H1 (cell line): ENCODE data around the gene ZNF526. TPM values are rescaled to one million over a fixed set of nuclear protein-coding genes. Genes with fewer than 3 reads are reported as not detected.

Experiments
- CTCF ChIA-PET: fragments of 300-600 bp; sonication (Branson Sonifier 250); formaldehyde crosslinking; loops from one replicate; lab custom pipeline; 2021; ENCODE audit not compliant: partially characterized antibody; lab: Charles Lee
- POLR2A ChIA-PET: fragments of 300-600 bp; sonication (Branson Sonifier 250); formaldehyde crosslinking; loops from one replicate; lab custom pipeline; 2021; ENCODE audit warnings: inconsistent platforms; ENCODE audit not compliant: partially characterized antibody; lab: Charles Lee
- DNase-seq, 2 experiments: peaks; one replicate each; pipeline versions ENCODE4 v3.0.0 to v3.0.0-alpha.2; 2010 to 2022; ENCODE audit warnings: low spot score in 2 of 2, low read depth in 1 of 2, mixed read lengths in 1 of 2
- FAIRE-seq: peaks from 2 replicates; lab custom pipeline; 2011; peaks lifted over from hg19 to GRCh38; lab: Jason Lieb, UNC
- H2AFZ ChIP-seq: 2 replicates; pipeline ENCODE4 v1.8.1; 2012; ENCODE audit warnings: low read length, inconsistent platforms
- H2AK5ac ChIP-seq: 2 replicates; pipeline ENCODE4 v1.6.1; 2013; ENCODE audit warnings: low read depth, low read length
- H2BK120ac ChIP-seq: replicated peaks from 2 replicates; pipeline ENCODE3; 2013; ENCODE audit warnings: low read depth, low read length, inconsistent platforms
- H2BK12ac ChIP-seq: 2 replicates; pipeline ENCODE4 v1.6.1; 2013; ENCODE audit warnings: low read depth, low read length
- H2BK15ac ChIP-seq: 2 replicates; pipeline ENCODE4 v1.6.1; 2013; ENCODE audit warnings: low read length
- H2BK20ac ChIP-seq: 2 replicates; pipeline ENCODE4 v1.6.1; 2013; ENCODE audit warnings: low read length
- H2BK5ac ChIP-seq: 2 replicates; pipeline ENCODE4 v1.6.1; 2013; ENCODE audit warnings: low read depth, low read length
- H3K14ac ChIP-seq: 2 replicates; pipeline ENCODE4 v1.6.1; 2013; ENCODE audit warnings: inconsistent platforms; ENCODE audit not compliant: insufficient read length
- H3K18ac ChIP-seq: 2 replicates; pipeline ENCODE4 v1.6.1; 2013; ENCODE audit warnings: low read length; ENCODE audit errors: extremely low read depth
- H3K23ac ChIP-seq: 2 replicates; pipeline ENCODE4 v1.6.1; 2013; ENCODE audit warnings: inconsistent platforms; ENCODE audit not compliant: insufficient read length
- H3K23me2 ChIP-seq: 2 replicates; pipeline ENCODE4 v1.6.1; 2013; ENCODE audit warnings: low read depth, low read length
- H3K27ac ChIP-seq: 2 replicates; pipeline ENCODE4 v1.6.1; 2011; ENCODE audit warnings: low read depth, low read length, inconsistent platforms
- H3K27me3 ChIP-seq, 4 experiments: replicated peaks in 1 of 4; 1 replicate in 1 of 4; 2 replicates in 3 of 4; pipeline versions ENCODE4 v1.6.1 to v1.8.1; 2011 to 2013; ENCODE audit warnings: low read length in 3 of 4, mild to moderate bottlenecking in 3 of 4, inconsistent platforms in 2 of 4, mixed read lengths in 2 of 4, moderate library complexity in 1 of 4; ENCODE audit not compliant: control insufficient read depth in 3 of 4, insufficient read depth in 3 of 4; ENCODE audit errors: extremely low read depth in 1 of 4
- H3K36me3 ChIP-seq, 4 experiments: 2 replicates each; pipeline versions ENCODE4 v1.6.1 to v1.8.1; 2011 to 2013; ENCODE audit warnings: mild to moderate bottlenecking in 4 of 4, low read length in 3 of 4, moderate library complexity in 2 of 4, control low read depth in 1 of 4, inconsistent platforms in 1 of 4; ENCODE audit not compliant: insufficient read depth in 4 of 4, control insufficient read depth in 2 of 4
- H3K4ac ChIP-seq: replicated peaks from 2 replicates; pipeline ENCODE3; 2013; ENCODE audit warnings: low read length, low read depth, mixed read lengths, inconsistent platforms; ENCODE audit not compliant: insufficient read length
- H3K4me1 ChIP-seq, 4 experiments: replicated peaks in 1 of 4; 1 replicate in 1 of 4; 2 replicates in 3 of 4; pipeline versions ENCODE4 v1.6.1 to v1.8.1; 2011 to 2013; ENCODE audit warnings: low read length in 3 of 4, inconsistent platforms in 2 of 4, mixed read lengths in 1 of 4; ENCODE audit not compliant: insufficient read depth in 4 of 4, control insufficient read depth in 3 of 4
- H3K4me2 ChIP-seq, 2 experiments: 2 replicates each; pipeline versions ENCODE4 v1.6.1 to v1.8.1; 2011 to 2013; ENCODE audit warnings: low read depth in 2 of 2, low read length in 2 of 2, control low read depth in 1 of 2, inconsistent platforms in 1 of 2, mild to moderate bottlenecking in 1 of 2; ENCODE audit not compliant: insufficient read depth in 1 of 2
- H3K4me3 ChIP-seq, 4 experiments: fragments of 200-600, 300-600 bp in 1 of 4; sonication (generic), shearing (Covaris generic), sonication (Bioruptor Twin) in 1 of 4; 2 replicates each; pipeline versions ENCODE4 v1.5.1 to v1.8.1; 2011 to 2016; ENCODE audit warnings: low read length in 4 of 4, low read depth in 3 of 4, control low read depth in 2 of 4, inconsistent platforms in 2 of 4, mild to moderate bottlenecking in 2 of 4, mixed read lengths in 1 of 4, moderate library complexity in 1 of 4; ENCODE audit not compliant: insufficient read depth in 2 of 4; ENCODE audit errors: extremely low read depth in 1 of 4
- H3K56ac ChIP-seq: replicated peaks from 2 replicates; pipeline ENCODE3; 2013; ENCODE audit warnings: low read depth, mild to moderate bottlenecking, mixed read lengths, low read length, inconsistent platforms; ENCODE audit not compliant: insufficient read length
- H3K79me1 ChIP-seq: 2 replicates; pipeline ENCODE4 v1.6.1; 2013; ENCODE audit warnings: low read depth, low read length, control low read depth
- H3K79me2 ChIP-seq, 2 experiments: 2 replicates each; pipeline versions ENCODE4 v1.6.1 to v1.8.1; 2012 to 2013; ENCODE audit warnings: low read length in 2 of 2, mild to moderate bottlenecking in 2 of 2, inconsistent platforms in 1 of 2; ENCODE audit not compliant: insufficient read depth in 2 of 2, control insufficient read depth in 1 of 2
- H3K9ac ChIP-seq, 4 experiments: replicated peaks in 1 of 4; 1 replicate in 1 of 4; 2 replicates in 3 of 4; pipeline versions ENCODE4 v1.6.1 to v1.8.1; 2011 to 2013; ENCODE audit warnings: low read depth in 3 of 4, low read length in 3 of 4, control low read depth in 2 of 4, mild to moderate bottlenecking in 2 of 4, moderate library complexity in 2 of 4, inconsistent platforms in 1 of 4; ENCODE audit errors: extremely low read depth in 1 of 4
- H3K9me3 ChIP-seq, 2 experiments: 2 replicates each; pipeline versions ENCODE4 v1.6.1 to v1.8.1; 2012 to 2013; ENCODE audit warnings: mild to moderate bottlenecking in 2 of 2, moderate library complexity in 2 of 2, control low read depth in 1 of 2, inconsistent platforms in 1 of 2, low read depth in 1 of 2, low read length in 1 of 2, mixed read lengths in 1 of 2; ENCODE audit not compliant: insufficient read depth in 2 of 2
- H4K20me1 ChIP-seq, 2 experiments: replicated peaks in 1 of 2; 2 replicates each; pipeline versions ENCODE3 to v1.8.1; 2011 to 2013; ENCODE audit warnings: inconsistent platforms in 2 of 2, low read length in 2 of 2, mild to moderate bottlenecking in 1 of 2; ENCODE audit not compliant: insufficient read depth in 2 of 2, control insufficient read depth in 1 of 2
- H4K5ac ChIP-seq: 2 replicates; pipeline ENCODE4 v1.6.1; 2013; ENCODE audit warnings: low read length, low read depth, mixed read lengths, inconsistent platforms; ENCODE audit not compliant: insufficient read length
- H4K8ac ChIP-seq: 2 replicates; pipeline ENCODE4 v1.8.0; 2013; ENCODE audit warnings: mild to moderate bottlenecking, moderate library complexity, low read length, inconsistent platforms; ENCODE audit not compliant: insufficient read depth; ENCODE audit errors: extremely low read depth
- H4K91ac ChIP-seq: replicated peaks from 2 replicates; pipeline ENCODE3; 2013; ENCODE audit warnings: low read length, mixed read lengths, inconsistent platforms; ENCODE audit not compliant: insufficient read length
- SIX5 ChIP-seq: IDR thresholded peaks from 2 replicates; pipeline ENCODE4 v1.6.1; 2011; ENCODE audit warnings: mild to moderate bottlenecking, low read depth, low read length
- SRF ChIP-seq: IDR thresholded peaks from 2 replicates; pipeline ENCODE4 v1.6.1; 2011; ENCODE audit warnings: mild to moderate bottlenecking, low read depth, low read length, moderate library complexity
- WGBS, 2 experiments: shearing (Covaris generic) in 1 of 2; methylation state at CpG; one replicate each; pipeline versions ENCODE4 v1.1.6 to v1.1.7; 2013 to 2015; ENCODE audit warnings: low lambda C conversion rate in 2 of 2, mixed read lengths in 2 of 2, inconsistent platforms in 1 of 2, low coverage in 1 of 2, missing lambda C conversion rate in 1 of 2; ENCODE audit not compliant: insufficient replicate concordance in 2 of 2, insufficient coverage in 1 of 2, insufficient read length in 1 of 2; ENCODE audit errors: extremely low coverage in 1 of 2, missing lambda C conversion rate in 1 of 2; 5-methylcytosine and 5-hydroxymethylcytosine counted together
- polyA plus RNA-seq, 7 experiments: library from polyadenylated mRNA; depleted of rRNA in 3 of 7; stranded (reverse) in 5 of 7; unstranded in 2 of 7; fragments of >200 nt in 5 of 7; fragments of 200-250 nt in 2 of 7; gene quantifications; 1 replicate in 5 of 7; 2 replicates in 1 of 7; 4 replicates in 1 of 7; pipeline versions ENCODE4 v1.2.1 to v1.2.3, GENCODE V29; 2011 to 2013; ENCODE audit warnings: missing spikeins in 2 of 7, mixed read lengths in 2 of 7
- total RNA-seq: library from RNA; stranded (reverse); fragmentation: NEBNext Ultra II Directional; extraction: Animal tissue kit (Norgen Biotek cat#: 25700); gene quantifications from 2 replicates; pipeline ENCODE4 v1.2.1, GENCODE V29; 2021

Gene ZNF526
- total and polyA plus RNA-seq, 2 of the 8 experiments (the other 6 are each of a cell fraction or from before 2014, with no cell fraction given) = 8.4 to 14.1 TPM

- Histone ChIP-seq H4K8ac (no peak overlapping the region), H3K27me3 (no peaks in the 10 kb centered on the region), H3K9me3 (no peaks in the 10 kb centered on the region), H2BK15ac (no peak overlapping the region), H3K4me3 (no peak overlapping the region), H3K56ac (no peak overlapping the region), H3K79me1 (peaks cover 5% of the 10 kb centered on the region), H3K4me2 (no peak overlapping the region), H4K5ac (no peak overlapping the region), H3K4ac (no peak overlapping the region), H3K18ac (no peak overlapping the region), H2AFZ (no peak overlapping the region), H3K4me1 (no peaks in the 10 kb centered on the region), H2BK12ac (no peak overlapping the region), H3K23ac (no peak overlapping the region), H4K20me1 (peaks cover 14 to 38% of the 10 kb centered on the region in 2 experiments), H3K79me2 (no peaks in the 10 kb centered on the region), H3K23me2 (no peaks in the 10 kb centered on the region), H2BK20ac (no peak overlapping the region), H2BK5ac (no peak overlapping the region), H2AK5ac (no peak overlapping the region), H3K27ac (no peak overlapping the region), H3K14ac (no peak overlapping the region), H4K91ac (no peak overlapping the region), H3K9ac (no peak overlapping the region)
- POLR2A ChIA-PET = interaction anchor here (1.2 to 4.5 kb wide), 6 partner anchors 11 to 153 kb away, joined by 3 to 23 read pairs (median 4); partner anchors contain the start of genes GSK3A and ZNF574
- no peak for FAIRE-seq
- no peak for DNase-seq
- TF ChIP-seq SIX5 = no peak
- TF ChIP-seq SRF = no peak
- TF ChIP-seq, all 59 proteins: peak for 0
- CTCF ChIA-PET = interaction anchor here (0.5 to 2.0 kb wide), 6 partner anchors 8 to 334 kb away, joined by 3 to 5 read pairs (median 3); partner anchors contain the start of gene GSK3A
- Histone ChIP-seq H3K36me3 (peaks cover 19 to 70% (median 47%) of the 10 kb centered on the region in 4 experiments), H2BK120ac (no peak overlapping the region)
- 90% methylated on average over 4 of the region's 4 CpGs; no CpG with 5 or more reads in 1 of the 2 experiments for WGBS, 2 experiments
These were observed 8.5 kb downstream of the ZNF526 start for GRCh38 chr19:42228641-42229040.
